H9 (cell line): ENCODE results near the gene PADI6. TPM values are rescaled to one million over a fixed set of nuclear protein-coding genes. Genes with fewer than 3 reads are reported as not detected.

Source experiments
- DNase-seq: peaks from one replicate; pipeline ENCODE4 v3.0.0-alpha.2; 2017
- H2AFZ ChIP-seq: one replicate; pipeline ENCODE4 v1.6.1; 2013; ENCODE audit warnings: mild to moderate bottlenecking, low read length, control low read depth, moderate library complexity
- H2AK5ac ChIP-seq: 2 replicates; pipeline ENCODE4 v1.6.1; 2013; ENCODE audit warnings: low read length, control low read depth, mixed read lengths; ENCODE audit not compliant: insufficient read length
- H2BK120ac ChIP-seq: one replicate; pipeline ENCODE4 v1.6.1; 2013; ENCODE audit warnings: low read depth, mild to moderate bottlenecking, low read length, control low read depth, inconsistent platforms; ENCODE audit not compliant: poor library complexity, severe bottlenecking
- H2BK12ac ChIP-seq: 2 replicates; pipeline ENCODE4 v1.6.1; 2013; ENCODE audit warnings: low read length, control low read depth, mixed read lengths, low read depth; ENCODE audit not compliant: insufficient read length
- H2BK15ac ChIP-seq: 2 replicates; pipeline ENCODE4 v1.6.1; 2013; ENCODE audit warnings: low read depth, low read length, control low read depth
- H2BK20ac ChIP-seq: one replicate; pipeline ENCODE4 v1.6.1; 2013; ENCODE audit warnings: low read depth, mild to moderate bottlenecking, low read length, control low read depth, inconsistent platforms; ENCODE audit not compliant: poor library complexity, severe bottlenecking
- H2BK5ac ChIP-seq: 2 replicates; pipeline ENCODE4 v1.6.1; 2013; ENCODE audit warnings: low read length, control low read depth, mixed read lengths; ENCODE audit not compliant: insufficient read length
- H3K14ac ChIP-seq: 2 replicates; pipeline ENCODE4 v1.6.1; 2013; ENCODE audit warnings: low read length, control low read depth; ENCODE audit not compliant: insufficient read depth
- H3K18ac ChIP-seq: 2 replicates; pipeline ENCODE4 v1.6.1; 2013; ENCODE audit warnings: low read depth, mild to moderate bottlenecking, mixed read lengths, low read length, control low read depth; ENCODE audit not compliant: insufficient read length
- H3K23ac ChIP-seq: 2 replicates; pipeline ENCODE4 v1.6.1; 2013; ENCODE audit warnings: low read length, control low read depth, mixed read lengths, low read depth; ENCODE audit not compliant: insufficient read length
- H3K23me2 ChIP-seq: 2 replicates; pipeline ENCODE4 v1.6.1; 2013; ENCODE audit warnings: low read depth, mild to moderate bottlenecking, mixed read lengths, low read length, control low read depth; ENCODE audit not compliant: insufficient read length, poor library complexity, severe bottlenecking
- H3K27ac ChIP-seq: 2 replicates; pipeline ENCODE4 v1.5.1; 2013; ENCODE audit warnings: low read length, control low read depth, mixed read lengths, low read depth; ENCODE audit not compliant: insufficient read length
- H3K27me3 ChIP-seq: 2 replicates; pipeline ENCODE4 v1.6.1; 2013; ENCODE audit warnings: low read length, control low read depth, inconsistent platforms; ENCODE audit not compliant: insufficient read depth
- H3K4ac ChIP-seq: 2 replicates; pipeline ENCODE4 v1.6.1; 2013; ENCODE audit warnings: low read depth, mild to moderate bottlenecking, control low read depth, inconsistent platforms, low read length, moderate library complexity
- H3K4me1 ChIP-seq: 2 replicates; pipeline ENCODE4 v1.6.1; 2013; ENCODE audit warnings: low read length, control low read depth, inconsistent platforms; ENCODE audit not compliant: insufficient read depth
- H3K4me2 ChIP-seq: 2 replicates; pipeline ENCODE4 v1.6.1; 2013; ENCODE audit warnings: low read length, control low read depth, mixed read lengths; ENCODE audit not compliant: insufficient read length, insufficient read depth
- H3K56ac ChIP-seq: 2 replicates; pipeline ENCODE4 v1.6.1; 2013; ENCODE audit warnings: low read depth, mild to moderate bottlenecking, mixed read lengths, low read length, control low read depth; ENCODE audit not compliant: insufficient read length
- H3K79me1 ChIP-seq: 2 replicates; pipeline ENCODE4 v1.6.1; 2013; ENCODE audit warnings: low read depth, mild to moderate bottlenecking, moderate library complexity, low read length, control low read depth, inconsistent platforms; ENCODE audit not compliant: insufficient read depth, poor library complexity, severe bottlenecking
- H3K79me2 ChIP-seq: 2 replicates; pipeline ENCODE4 v1.6.1; 2013; ENCODE audit warnings: low read length, control low read depth, inconsistent platforms; ENCODE audit not compliant: insufficient read depth
- H3K9ac ChIP-seq: 2 replicates; pipeline ENCODE4 v1.6.1; 2013; ENCODE audit warnings: low read length, control low read depth, mixed read lengths; ENCODE audit not compliant: insufficient read length; ENCODE audit errors: extremely low read depth
- H3K9me3 ChIP-seq: one replicate; pipeline ENCODE4 v1.6.1; 2013; ENCODE audit warnings: low read depth, low read length, inconsistent platforms; ENCODE audit not compliant: control insufficient read depth
- H3T11ph ChIP-seq: one replicate; pipeline ENCODE4 v1.6.1; 2013; ENCODE audit warnings: mild to moderate bottlenecking, low read length, control low read depth, inconsistent platforms
- H4K20me1 ChIP-seq: one replicate; pipeline ENCODE4 v1.6.1; 2013; ENCODE audit not compliant: control insufficient read depth, insufficient read length, insufficient read depth
- H4K5ac ChIP-seq: 2 replicates; pipeline ENCODE4 v1.6.1; 2013; ENCODE audit warnings: low read depth, mild to moderate bottlenecking, mixed read lengths, low read length, control low read depth; ENCODE audit not compliant: insufficient read length
- H4K8ac ChIP-seq: replicated peaks from 2 replicates; pipeline ENCODE4 v1.6.1; 2013; ENCODE audit warnings: low read length, control low read depth, mixed read lengths, low read depth; ENCODE audit not compliant: insufficient read length
- H4K91ac ChIP-seq: 2 replicates; pipeline ENCODE4 v1.6.1; 2013; ENCODE audit warnings: low read depth, mild to moderate bottlenecking, moderate library complexity, mixed read lengths, low read length, control low read depth; ENCODE audit not compliant: insufficient read length
- H3K27ac Mint-ChIP-seq, 3 experiments: 2 replicates in 2 of 3; 3 replicates in 1 of 3; pipeline ENCODE4 v1.8.0; 2020 to 2021; ENCODE audit warnings: mixed read lengths in 3 of 3, mild to moderate bottlenecking in 1 of 3, moderate library complexity in 1 of 3
- H3K27me3 Mint-ChIP-seq: 2 replicates; pipeline ENCODE4 v1.8.0; 2021; ENCODE audit warnings: low read depth, mild to moderate bottlenecking, moderate library complexity, mixed read lengths
- H3K36me3 Mint-ChIP-seq, 3 experiments: 2 replicates in 2 of 3; 3 replicates in 1 of 3; pipeline ENCODE4 v1.8.0; 2020 to 2021; ENCODE audit warnings: low read depth in 3 of 3, mixed read lengths in 3 of 3; ENCODE audit not compliant: insufficient read depth in 1 of 3
- H3K4me1 Mint-ChIP-seq, 2 experiments: 2 replicates each; pipeline ENCODE4 v1.8.0; 2020; ENCODE audit warnings: mixed read lengths in 2 of 2
- H3K4me3 Mint-ChIP-seq, 2 experiments: 2 replicates in 1 of 2; 3 replicates in 1 of 2; pipeline ENCODE4 v1.8.0; 2020 to 2021; ENCODE audit warnings: mild to moderate bottlenecking in 2 of 2, mixed read lengths in 2 of 2, moderate library complexity in 1 of 2
- H3K9me3 Mint-ChIP-seq, 2 experiments: 2 replicates in 1 of 2; 3 replicates in 1 of 2; pipeline ENCODE4 v1.8.0; 2020; ENCODE audit warnings: mild to moderate bottlenecking in 2 of 2, mixed read lengths in 2 of 2, moderate library complexity in 1 of 2
- WGBS: extraction: QIAGEN DNeasy Blood & Tissue Kit; methylation state at CpG from one replicate; pipeline ENCODE4 v1.1.7; 2013; ENCODE audit warnings: missing lambda C conversion rate, low lambda C conversion rate, mixed read lengths; ENCODE audit not compliant: insufficient read length; ENCODE audit errors: extremely low coverage; 5-methylcytosine and 5-hydroxymethylcytosine counted together
- total RNA-seq: library from RNA; stranded (reverse); gene quantifications from 2 replicates; pipeline ENCODE4 v1.2.1, GENCODE V29; 2021
- TF ChIP-seq, protein P1 (sequence below): fragments of 200-600 bp; sonication (generic); conservative IDR thresholded peaks from 3 replicates; pipeline ENCODE4 v1.8.0; 2021; ENCODE audit warnings: antibody characterized with exemption, mild to moderate bottlenecking

Gene PADI6
- total RNA-seq, 1 experiment from 2014 or later: not detected

DNA sequence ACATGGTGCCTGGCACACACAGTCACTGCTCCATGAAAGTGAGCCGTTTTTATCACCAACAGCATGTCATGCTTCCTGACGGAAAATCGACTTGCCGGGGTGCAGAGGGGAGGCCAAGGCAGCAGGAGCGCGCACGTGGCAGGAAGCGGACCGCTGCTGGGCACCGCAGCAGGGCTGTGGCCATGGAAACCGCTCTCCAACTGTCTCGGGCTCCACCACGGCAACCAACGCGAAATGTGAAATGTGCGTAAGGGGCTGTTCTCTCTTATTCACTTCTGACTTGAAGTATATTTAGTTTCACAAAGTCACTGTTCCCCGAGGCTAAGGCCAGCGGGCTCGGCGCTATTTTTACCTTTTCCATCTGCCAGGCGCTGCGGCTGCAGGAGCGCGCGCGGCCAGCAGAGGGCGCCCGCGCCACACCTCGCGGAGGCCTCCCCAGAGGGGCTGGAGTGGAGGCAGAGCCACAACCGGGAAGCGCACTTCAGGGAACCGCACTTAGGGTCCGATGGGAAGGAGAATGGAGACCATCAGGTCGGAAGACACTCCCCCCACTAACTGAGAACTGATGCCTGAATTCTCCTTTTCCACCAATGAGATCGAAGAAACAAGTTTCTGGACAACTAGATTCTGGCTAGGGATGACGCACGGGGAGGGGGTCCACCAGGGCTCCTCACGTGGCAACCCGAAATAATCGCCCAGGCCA is 47.8 kb downstream of the PADI6 start:
- Histone ChIP-seq H2BK12ac (no peak overlapping the region), H2BK120ac (no peak overlapping the region), H3K9me3 (no peaks in the 10 kb centered on the region), H3K56ac (no peak overlapping the region), H3K18ac (no peak overlapping the region), H3K27me3 (no peaks in the 10 kb centered on the region), H4K20me1 (peaks cover 1% of the 10 kb centered on the region), H3T11ph (no peak overlapping the region), H3K4me2 (no peak overlapping the region), H3K79me2 (peaks cover 8% of the 10 kb centered on the region; the same call in 1 of the 2 replicates), H3K4me1 (no peaks in the 10 kb centered on the region), H3K4ac (no peak overlapping the region), H2AK5ac (no peak overlapping the region), H2AFZ (no peak overlapping the region), H4K91ac (no peak overlapping the region), H4K5ac (no peak overlapping the region), H2BK20ac (no peak overlapping the region), H3K9ac (no peak overlapping the region), H4K8ac (no peak overlapping the region), H2BK15ac (no peak overlapping the region), H3K23me2 (no peaks in the 10 kb centered on the region), H3K27ac (no peak overlapping the region), H3K23ac (no peak overlapping the region), H3K79me1 (peaks cover 17% of the 10 kb centered on the region), H2BK5ac (no peak overlapping the region), H3K14ac (no peak overlapping the region)
- peak; percentile 87 for DNase-seq
- WGBS: no CpG with 5 or more reads among the region's 42 CpGs
- Mint-ChIP-seq H3K9me3 (no peaks in the 10 kb centered on the region), H3K4me3 (peak overlapping the region in 1 of 2 experiments; percentile 15; a peak in 1 of 5 replicates), H3K4me1 (peaks cover 22 to 31% of the 10 kb centered on the region in 2 experiments), H3K36me3 (peaks cover 74 to 100% (median 98%) of the 10 kb centered on the region in 3 experiments), H3K27me3 (no peaks in the 10 kb centered on the region), H3K27ac (peak overlapping the region in 2 of 3 experiments; percentile 64 to 74; a peak in 3 of 7 replicates)
- TF ChIP-seq, protein P1, sequence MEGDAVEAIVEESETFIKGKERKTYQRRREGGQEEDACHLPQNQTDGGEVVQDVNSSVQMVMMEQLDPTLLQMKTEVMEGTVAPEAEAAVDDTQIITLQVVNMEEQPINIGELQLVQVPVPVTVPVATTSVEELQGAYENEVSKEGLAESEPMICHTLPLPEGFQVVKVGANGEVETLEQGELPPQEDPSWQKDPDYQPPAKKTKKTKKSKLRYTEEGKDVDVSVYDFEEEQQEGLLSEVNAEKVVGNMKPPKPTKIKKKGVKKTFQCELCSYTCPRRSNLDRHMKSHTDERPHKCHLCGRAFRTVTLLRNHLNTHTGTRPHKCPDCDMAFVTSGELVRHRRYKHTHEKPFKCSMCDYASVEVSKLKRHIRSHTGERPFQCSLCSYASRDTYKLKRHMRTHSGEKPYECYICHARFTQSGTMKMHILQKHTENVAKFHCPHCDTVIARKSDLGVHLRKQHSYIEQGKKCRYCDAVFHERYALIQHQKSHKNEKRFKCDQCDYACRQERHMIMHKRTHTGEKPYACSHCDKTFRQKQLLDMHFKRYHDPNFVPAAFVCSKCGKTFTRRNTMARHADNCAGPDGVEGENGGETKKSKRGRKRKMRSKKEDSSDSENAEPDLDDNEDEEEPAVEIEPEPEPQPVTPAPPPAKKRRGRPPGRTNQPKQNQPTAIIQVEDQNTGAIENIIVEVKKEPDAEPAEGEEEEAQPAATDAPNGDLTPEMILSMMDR: peak; percentile 100
